Testis (tissue), 2 donors: Measurements from ENCODE around the gene CDK17.

ENCODE experiments used
- POLR2A ChIP-seq: fragments of 450-650 bp; IDR thresholded peaks from one replicate; pipeline ENCODE4 v1.6.1; 2017; ENCODE audit warnings: antibody characterized with exemption, mild to moderate bottlenecking, moderate library complexity
- TF ChIP-seq, protein P1 (sequence below), 3 experiments: fragments of 450-650 bp in 2 of 3; fragments of 200-600 bp in 1 of 3; sonication (generic) in 1 of 3; IDR thresholded peaks; one replicate each; pipeline ENCODE4 v1.5.1; 2016 to 2019; ENCODE audit warnings: antibody characterized with exemption in 3 of 3, mild to moderate bottlenecking in 2 of 3, moderate library complexity in 1 of 3

DNA sequence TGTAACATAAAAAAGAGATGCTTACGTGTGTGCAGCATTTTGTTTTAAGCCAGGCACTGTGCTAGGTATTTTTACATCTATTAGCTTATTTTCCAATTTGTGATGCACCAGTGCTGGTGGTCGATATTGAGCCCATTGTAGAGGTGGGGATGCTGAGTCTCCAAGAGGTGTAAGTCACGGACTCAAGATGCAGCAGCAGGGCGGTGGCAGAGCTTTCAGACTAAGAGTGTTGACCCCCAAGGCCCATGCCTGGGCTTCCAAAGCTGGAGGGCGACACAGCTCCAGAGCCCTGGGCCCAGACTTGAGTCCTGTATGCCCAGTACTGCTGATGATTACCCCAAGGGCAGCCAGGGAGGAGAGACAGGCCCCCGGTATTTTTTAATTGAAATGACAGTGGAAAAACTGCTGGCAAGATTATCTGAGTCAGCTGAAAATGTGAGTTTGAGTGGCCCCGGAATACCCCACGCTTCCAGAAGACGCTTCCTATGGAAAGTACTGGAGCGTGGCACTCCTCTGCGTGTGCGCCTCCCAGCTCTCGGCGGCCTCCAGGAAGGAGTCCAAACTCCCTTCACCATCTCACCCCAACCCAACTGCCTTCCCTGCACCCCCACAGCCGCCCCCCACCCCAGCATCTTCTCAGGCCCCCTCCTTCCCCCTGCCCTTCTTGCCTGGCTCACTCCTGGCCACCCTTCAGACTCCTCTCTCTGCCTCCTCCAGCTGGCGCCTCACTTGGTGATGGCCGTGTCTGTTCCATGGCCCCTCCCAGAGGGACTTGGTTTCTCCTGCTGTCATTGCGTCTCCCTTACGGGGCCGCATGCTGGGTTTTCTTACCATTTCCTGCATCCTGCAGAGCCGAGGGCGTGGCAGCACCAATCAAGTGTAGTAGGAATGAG lies 165.4 kb downstream of the CDK17 start:
- TF ChIP-seq POLR2A = no peak
- TF ChIP-seq, protein P1, sequence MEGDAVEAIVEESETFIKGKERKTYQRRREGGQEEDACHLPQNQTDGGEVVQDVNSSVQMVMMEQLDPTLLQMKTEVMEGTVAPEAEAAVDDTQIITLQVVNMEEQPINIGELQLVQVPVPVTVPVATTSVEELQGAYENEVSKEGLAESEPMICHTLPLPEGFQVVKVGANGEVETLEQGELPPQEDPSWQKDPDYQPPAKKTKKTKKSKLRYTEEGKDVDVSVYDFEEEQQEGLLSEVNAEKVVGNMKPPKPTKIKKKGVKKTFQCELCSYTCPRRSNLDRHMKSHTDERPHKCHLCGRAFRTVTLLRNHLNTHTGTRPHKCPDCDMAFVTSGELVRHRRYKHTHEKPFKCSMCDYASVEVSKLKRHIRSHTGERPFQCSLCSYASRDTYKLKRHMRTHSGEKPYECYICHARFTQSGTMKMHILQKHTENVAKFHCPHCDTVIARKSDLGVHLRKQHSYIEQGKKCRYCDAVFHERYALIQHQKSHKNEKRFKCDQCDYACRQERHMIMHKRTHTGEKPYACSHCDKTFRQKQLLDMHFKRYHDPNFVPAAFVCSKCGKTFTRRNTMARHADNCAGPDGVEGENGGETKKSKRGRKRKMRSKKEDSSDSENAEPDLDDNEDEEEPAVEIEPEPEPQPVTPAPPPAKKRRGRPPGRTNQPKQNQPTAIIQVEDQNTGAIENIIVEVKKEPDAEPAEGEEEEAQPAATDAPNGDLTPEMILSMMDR (IDR thresholded peaks at IDR 0.05) = no peak
